ENCODE results near the gene FOXM1.

DNA sequence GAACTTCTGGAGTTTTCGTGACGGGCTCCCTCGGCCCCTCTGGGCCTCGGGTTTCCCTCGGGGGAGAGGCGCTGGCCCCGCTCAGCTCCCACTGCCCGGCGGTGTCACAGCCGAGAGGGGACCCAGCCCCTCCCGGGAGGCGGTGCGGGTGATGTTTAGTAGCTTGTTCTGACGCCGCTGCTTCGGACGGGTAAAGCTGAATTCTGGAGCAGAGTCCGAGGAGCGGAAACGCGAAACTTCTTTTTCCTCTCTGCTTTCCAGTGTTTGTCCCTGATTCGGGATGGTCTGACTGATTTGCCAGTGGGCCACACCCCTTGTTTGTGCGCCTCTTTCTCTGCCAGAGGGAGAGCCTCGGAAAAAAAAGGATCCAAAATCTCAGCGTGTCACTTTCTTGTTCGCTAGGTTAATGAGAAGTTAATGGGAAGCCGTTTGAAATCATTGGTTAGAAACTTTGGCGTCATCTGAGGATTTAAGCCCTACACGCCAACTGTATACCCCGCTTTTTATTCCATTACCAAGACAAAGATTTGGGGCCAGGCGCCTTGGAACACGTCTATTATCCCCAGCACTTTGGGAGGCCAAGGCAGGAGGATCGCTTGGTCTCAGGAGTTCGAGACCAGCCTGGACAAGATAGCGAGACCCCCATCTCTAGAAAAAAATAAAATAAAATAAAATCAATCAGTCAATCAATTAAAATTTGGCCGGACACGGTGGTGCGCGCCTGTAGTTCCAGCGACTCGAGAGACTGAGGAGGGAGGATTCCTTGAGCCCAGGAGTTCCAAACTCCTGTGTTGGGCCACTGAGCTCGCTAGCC, 14.5 kb upstream of the FOXM1 start:
- TF ChIP-seq EZH2phosphoT487 (IDR thresholded peaks at IDR 0.05; ENCODE audit: low read length) (no peak), EZH2 (optimal IDR thresholded peaks at IDR 0.05; ENCODE audit: low read depth, low read length) (no peak)
- TF ChIP-seq, protein P1, sequence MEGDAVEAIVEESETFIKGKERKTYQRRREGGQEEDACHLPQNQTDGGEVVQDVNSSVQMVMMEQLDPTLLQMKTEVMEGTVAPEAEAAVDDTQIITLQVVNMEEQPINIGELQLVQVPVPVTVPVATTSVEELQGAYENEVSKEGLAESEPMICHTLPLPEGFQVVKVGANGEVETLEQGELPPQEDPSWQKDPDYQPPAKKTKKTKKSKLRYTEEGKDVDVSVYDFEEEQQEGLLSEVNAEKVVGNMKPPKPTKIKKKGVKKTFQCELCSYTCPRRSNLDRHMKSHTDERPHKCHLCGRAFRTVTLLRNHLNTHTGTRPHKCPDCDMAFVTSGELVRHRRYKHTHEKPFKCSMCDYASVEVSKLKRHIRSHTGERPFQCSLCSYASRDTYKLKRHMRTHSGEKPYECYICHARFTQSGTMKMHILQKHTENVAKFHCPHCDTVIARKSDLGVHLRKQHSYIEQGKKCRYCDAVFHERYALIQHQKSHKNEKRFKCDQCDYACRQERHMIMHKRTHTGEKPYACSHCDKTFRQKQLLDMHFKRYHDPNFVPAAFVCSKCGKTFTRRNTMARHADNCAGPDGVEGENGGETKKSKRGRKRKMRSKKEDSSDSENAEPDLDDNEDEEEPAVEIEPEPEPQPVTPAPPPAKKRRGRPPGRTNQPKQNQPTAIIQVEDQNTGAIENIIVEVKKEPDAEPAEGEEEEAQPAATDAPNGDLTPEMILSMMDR (IDR thresholded peaks at IDR 0.05; ENCODE audit: low read length), result no peak

Data from MM.1S (cell line).